ENCODE results near the gene HPCAL1.

- TF ChIP-seq, protein P1, sequence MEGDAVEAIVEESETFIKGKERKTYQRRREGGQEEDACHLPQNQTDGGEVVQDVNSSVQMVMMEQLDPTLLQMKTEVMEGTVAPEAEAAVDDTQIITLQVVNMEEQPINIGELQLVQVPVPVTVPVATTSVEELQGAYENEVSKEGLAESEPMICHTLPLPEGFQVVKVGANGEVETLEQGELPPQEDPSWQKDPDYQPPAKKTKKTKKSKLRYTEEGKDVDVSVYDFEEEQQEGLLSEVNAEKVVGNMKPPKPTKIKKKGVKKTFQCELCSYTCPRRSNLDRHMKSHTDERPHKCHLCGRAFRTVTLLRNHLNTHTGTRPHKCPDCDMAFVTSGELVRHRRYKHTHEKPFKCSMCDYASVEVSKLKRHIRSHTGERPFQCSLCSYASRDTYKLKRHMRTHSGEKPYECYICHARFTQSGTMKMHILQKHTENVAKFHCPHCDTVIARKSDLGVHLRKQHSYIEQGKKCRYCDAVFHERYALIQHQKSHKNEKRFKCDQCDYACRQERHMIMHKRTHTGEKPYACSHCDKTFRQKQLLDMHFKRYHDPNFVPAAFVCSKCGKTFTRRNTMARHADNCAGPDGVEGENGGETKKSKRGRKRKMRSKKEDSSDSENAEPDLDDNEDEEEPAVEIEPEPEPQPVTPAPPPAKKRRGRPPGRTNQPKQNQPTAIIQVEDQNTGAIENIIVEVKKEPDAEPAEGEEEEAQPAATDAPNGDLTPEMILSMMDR (IDR thresholded peaks at IDR 0.05), result no peak
- TF ChIP-seq POLR2AphosphoS5 (IDR thresholded peaks at IDR 0.05), result no peak
Observed at GRCh38 chr2:10371441-10372196, 68.9 kb downstream of the HPCAL1 start.

Measured in prostate gland (tissue), 2 donors.